Rectal smooth muscle tissue (tissue), 1 donor: Measurements from ENCODE around the gene DOCK8.

Experiments
- H3K27ac ChIP-seq: one replicate; pipeline ENCODE4 v1.7.0; 2013; ENCODE audit warnings: low read depth, low read length, inconsistent platforms
- H3K27me3 ChIP-seq: one replicate; pipeline ENCODE4 v1.7.0; 2013; ENCODE audit warnings: low read length; ENCODE audit not compliant: control insufficient read depth, insufficient read depth
- H3K36me3 ChIP-seq: one replicate; pipeline ENCODE4 v1.7.0; 2013; ENCODE audit warnings: low read length; ENCODE audit not compliant: control insufficient read depth, insufficient read depth
- H3K4me1 ChIP-seq: one replicate; pipeline ENCODE4 v1.7.0; 2013; ENCODE audit warnings: low read length; ENCODE audit not compliant: control insufficient read depth, insufficient read depth
- H3K4me3 ChIP-seq: one replicate; pipeline ENCODE4 v1.7.0; 2013; ENCODE audit warnings: low read length
- H3K9ac ChIP-seq: one replicate; pipeline ENCODE4 v1.7.0; 2013; ENCODE audit warnings: low read length

Gene DOCK8

DNA sequence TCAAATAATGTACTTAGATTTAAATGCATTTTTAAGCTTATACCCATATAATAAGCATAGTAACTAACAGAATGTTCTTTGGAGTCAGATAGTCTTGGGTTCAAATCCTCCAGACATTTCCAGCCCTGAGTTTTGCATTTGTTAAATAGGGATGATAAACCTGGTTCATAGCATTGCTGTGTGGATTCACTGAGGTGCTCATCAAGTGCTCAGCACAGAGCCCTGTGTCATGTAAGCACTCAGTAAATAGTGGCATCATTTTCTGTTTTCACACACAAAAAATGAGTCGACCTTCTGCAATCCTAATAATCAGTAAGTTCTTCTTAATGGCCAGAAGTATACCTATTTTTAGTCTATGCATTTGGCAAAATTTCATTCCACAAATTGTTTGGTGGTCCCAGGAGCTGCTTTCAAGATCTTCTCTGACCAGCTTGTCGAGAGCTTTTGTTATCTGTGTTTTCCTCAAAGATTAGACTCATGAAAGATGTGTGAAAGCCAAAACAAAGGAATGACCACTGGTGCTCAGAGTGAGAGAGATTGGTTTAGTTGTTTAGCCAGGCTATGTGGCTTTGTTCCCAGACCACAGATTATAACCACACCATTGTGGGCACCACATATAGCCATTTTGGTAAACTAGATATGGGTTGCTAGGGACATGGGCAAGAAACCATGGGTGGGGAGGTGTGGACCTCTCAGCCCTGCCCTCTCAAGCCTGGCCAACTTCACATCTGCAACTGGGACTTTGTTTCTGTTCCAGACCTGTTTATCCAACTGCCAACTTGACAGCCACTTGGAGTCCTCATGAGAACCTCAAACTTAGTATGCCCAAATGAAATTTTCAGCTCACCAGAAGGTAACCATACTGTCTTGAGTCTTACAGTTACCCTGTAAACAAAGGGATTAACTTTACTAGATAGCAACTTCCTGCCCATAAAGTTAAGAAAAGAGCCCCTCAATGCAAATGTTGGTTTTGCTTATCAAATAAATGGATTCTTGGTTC, 45.0 kb downstream of the DOCK8 start:
- Histone ChIP-seq H3K9ac (no peak overlapping the region), H3K4me1 (no peaks in the 10 kb centered on the region), H3K36me3 (no peaks in the 10 kb centered on the region), H3K27ac (no peak overlapping the region), H3K27me3 (no peaks in the 10 kb centered on the region), H3K4me3 (no peak overlapping the region)

GRCh38 chr9:264231-264630, 49.6 kb downstream of the DOCK8 start:
- H3K36me3 ChIP-seq, result no peaks in the 10 kb centered on the region
- H3K4me3 ChIP-seq, result no peak overlapping the region
- no peaks in the 10 kb centered on the region for H3K27me3 ChIP-seq
- no peak overlapping the region for H3K9ac ChIP-seq
- no peak overlapping the region for H3K27ac ChIP-seq
- no peaks in the 10 kb centered on the region for H3K4me1 ChIP-seq

DNA sequence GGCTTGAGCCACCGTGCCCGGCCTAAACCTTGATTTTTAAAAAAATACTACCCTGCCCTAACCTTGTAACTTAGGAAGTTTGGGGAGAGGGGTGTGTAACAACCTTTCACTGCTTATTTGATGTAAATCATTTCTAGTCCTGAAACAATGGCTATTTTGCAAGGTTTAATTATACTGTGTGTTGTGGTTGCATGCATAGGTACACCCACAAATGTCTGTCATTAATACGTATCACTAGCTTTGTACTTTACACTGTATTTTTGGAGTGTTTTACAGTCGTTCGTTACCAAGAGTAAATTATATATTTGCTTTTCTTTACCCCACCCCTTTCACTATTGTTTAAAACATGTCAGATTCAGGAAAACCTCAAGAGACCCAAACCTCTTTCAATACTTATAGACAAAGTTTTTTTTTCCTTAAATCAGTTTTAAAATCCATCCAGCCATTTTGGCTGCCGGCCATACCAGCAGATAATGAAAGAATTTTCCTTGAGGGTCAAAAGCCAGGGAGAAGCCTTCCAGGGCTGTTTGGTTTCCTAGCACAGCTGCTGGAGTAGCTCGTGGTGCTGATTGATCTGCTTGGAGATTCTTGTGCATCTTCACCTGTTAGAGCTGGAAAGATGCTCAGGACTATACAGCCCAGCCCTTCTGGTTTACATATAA, 50.7 kb downstream of the DOCK8 start:
- no peaks in the 10 kb centered on the region for H3K4me1 ChIP-seq
- no peak overlapping the region for H3K9ac ChIP-seq
- no peaks in the 10 kb centered on the region for H3K27me3 ChIP-seq
- H3K27ac ChIP-seq, result no peak overlapping the region
- H3K4me3 ChIP-seq, result no peak overlapping the region
- no peaks in the 10 kb centered on the region for H3K36me3 ChIP-seq

DNA sequence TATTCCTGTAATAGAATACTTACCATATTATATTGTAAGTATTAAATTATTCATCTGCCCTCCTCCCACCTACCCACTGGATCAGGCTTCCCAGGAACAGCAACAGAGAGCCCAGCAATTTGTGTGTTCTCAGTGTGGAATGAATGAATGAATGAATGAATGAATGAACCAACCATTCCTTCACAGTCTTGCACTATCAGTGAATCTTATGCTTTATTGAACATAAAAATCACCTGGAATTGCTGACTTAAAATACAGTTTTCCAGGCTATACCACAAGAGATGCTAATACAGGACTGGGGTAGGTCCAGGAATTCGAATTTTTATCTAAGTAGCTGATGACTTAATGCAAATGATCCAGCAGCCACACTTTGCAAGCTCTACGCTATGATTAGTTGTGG, 51.6 kb downstream of the DOCK8 start:
- no peaks in the 10 kb centered on the region for H3K4me1 ChIP-seq
- H3K27me3 ChIP-seq, result no peaks in the 10 kb centered on the region
- H3K36me3 ChIP-seq, result no peaks in the 10 kb centered on the region
- no peak overlapping the region for H3K4me3 ChIP-seq
- H3K27ac ChIP-seq, result no peak overlapping the region
- H3K9ac ChIP-seq, result no peak overlapping the region

DNA sequence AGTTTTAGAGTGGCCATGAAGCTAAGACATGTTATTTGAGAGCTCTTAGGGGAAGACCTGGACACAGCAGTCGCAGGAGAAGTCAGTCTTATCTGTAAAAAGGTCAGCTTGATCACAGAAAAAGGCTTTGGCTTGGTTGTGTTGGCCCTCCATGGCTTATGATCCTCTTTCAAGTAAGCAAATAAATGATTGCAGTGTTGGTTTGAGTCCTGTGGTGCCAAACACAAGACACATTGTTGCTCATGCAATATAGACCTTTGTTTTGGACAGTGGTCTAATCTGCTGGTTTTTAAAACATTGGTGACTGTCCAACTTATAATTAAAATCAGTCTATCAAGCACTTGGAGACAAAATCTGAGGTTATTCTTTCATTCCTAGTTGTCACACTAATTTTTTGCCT, 54.0 kb downstream of the DOCK8 start:
- Histone ChIP-seq H3K36me3 (no peaks in the 10 kb centered on the region), H3K4me3 (no peak overlapping the region), H3K27ac (no peak overlapping the region), H3K9ac (no peak overlapping the region), H3K27me3 (no peaks in the 10 kb centered on the region), H3K4me1 (no peaks in the 10 kb centered on the region)

DNA sequence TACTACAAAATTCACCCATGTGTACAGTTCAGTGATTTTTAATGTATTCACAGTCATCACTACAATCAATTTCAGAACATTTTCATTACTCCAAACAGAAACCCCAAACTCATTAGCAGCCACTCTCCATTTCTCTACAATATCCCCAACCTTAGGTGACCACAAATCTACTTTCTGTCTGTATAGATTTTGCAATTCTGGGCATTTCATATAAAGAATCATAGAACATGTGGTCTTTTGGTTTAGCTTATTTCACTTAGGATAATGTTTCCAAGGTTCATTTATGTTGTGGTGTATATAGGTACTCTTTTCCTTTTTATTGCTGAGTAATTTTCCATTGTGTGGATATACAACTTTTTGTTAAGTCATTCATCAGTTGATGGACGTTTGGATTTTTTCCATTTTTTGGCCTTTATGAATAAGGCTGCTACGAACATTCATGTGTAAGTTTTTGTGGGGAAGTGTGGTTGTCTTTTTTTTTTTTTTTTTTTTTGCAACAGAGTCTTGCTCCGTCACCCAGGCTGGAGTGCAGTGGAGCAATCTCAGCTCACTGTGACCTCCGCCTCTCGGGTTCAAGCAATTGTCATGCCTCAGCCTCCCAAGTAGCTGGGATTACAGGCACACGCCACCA, 54.5 kb downstream of the DOCK8 start:
- Histone ChIP-seq H3K27ac (no peak overlapping the region), H3K9ac (no peak overlapping the region), H3K4me3 (no peak overlapping the region), H3K4me1 (no peaks in the 10 kb centered on the region), H3K36me3 (no peaks in the 10 kb centered on the region), H3K27me3 (no peaks in the 10 kb centered on the region)

DNA sequence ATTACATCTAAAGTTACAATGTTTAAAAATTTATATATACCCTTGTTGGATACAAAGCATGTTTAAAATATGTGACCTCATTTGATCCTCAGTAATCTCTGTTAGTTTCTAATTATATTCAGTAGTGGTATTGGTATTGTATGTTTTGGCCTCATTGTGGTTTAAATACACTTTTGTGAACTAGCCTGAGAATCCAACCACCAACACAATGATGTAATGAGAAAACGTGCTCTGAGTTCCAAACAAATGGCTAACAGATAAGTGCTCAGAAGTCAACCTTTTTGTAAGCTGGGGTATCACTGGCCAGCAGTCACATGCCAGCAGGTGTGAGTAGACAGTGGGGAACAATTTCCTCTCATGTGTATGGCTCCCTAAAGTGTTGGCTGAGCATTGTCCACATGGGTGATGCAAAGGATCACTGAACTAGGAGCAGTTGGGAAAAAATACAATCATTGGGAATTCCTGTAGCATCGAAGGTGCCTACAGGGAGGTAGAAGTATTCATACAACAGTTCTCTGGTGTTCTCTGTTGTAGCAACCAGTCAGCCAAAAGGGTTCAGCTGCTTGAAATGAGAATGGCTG, 56.1 kb downstream of the DOCK8 start:
- no peak overlapping the region for H3K9ac ChIP-seq
- no peaks in the 10 kb centered on the region for H3K27me3 ChIP-seq
- H3K36me3 ChIP-seq, result no peaks in the 10 kb centered on the region
- H3K27ac ChIP-seq, result no peak overlapping the region
- H3K4me3 ChIP-seq, result no peak overlapping the region
- H3K4me1 ChIP-seq, result no peaks in the 10 kb centered on the region

DNA sequence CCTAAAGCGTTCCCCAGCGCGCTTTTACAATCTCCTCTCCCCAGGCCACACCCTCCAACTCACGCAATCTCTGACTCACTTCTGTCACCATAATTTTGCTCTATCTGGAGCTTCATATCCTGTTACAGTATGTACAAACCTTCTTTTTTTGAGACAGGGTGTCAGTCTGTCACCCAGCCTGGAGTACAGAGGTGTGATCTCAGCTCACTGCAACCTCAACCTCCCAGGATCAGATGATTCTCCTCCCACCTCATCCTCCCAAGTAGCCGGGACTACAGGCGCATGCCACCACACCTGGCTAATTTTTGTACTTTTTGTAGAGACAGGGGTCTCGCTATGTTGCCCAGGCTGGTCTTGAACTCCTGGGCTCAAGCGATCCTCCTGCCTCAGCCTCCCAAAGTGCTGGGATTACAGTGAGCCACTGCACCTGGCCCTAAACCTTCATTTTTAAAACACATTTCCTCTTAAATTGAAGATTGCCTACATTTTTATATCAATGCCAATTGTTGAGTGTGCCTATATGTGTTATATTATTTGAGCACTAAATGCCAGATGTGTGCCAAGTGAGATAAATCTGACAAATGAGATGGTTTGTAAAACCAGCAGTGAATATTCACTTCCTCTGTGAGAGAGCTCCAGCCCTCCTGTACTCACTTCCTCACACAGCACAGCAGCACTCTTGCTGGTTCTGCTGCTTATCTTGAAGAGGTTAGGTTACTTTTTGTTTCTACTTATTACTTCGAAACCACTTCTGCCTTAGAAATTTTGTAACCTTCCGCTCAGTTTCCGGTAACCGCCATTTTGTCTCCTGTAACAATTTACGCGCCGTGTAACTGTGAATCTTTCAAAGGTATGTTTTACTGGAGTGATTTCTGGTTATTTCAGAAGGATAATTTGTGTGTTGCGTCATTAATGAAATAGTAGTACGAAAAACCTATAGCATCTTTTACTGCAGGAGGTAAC, 57.9 kb downstream of the DOCK8 start:
- Histone ChIP-seq H3K4me1 (no peaks in the 10 kb centered on the region), H3K9ac (no peak overlapping the region)

DNA sequence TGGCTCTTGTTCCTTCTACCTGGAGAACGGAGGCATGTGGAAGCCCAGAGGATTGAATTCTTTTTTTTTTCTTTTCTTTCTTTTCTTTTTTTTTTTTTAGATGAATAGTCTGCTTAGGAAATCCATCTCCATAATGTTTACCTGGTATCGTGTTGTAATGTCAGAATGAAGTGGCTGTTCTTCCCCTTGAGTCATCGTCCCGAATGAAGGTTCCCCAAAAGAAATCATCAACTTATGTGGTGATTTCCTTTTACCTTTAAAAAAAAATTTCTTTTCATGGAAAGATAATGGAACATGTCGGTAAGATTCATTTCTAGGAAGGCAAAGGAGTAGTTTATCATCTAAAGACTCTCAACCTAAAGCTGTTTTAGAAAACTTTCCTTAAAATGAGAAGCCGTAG, 59.7 kb downstream of the DOCK8 start:
- Histone ChIP-seq H3K27ac (no peak overlapping the region), H3K4me3 (peak overlapping the region; percentile 28), H3K9ac (no peak overlapping the region), H3K27me3 (no peaks in the 10 kb centered on the region), H3K4me1 (no peaks in the 10 kb centered on the region), H3K36me3 (no peaks in the 10 kb centered on the region)

More for the DNA sequence above, 57.9 kb downstream of the DOCK8 start:
- no peaks in the 10 kb centered on the region for H3K36me3 ChIP-seq
- no peak overlapping the region for H3K4me3 ChIP-seq
- no peak overlapping the region for H3K27ac ChIP-seq
- H3K27me3 ChIP-seq, result no peaks in the 10 kb centered on the region

DNA sequence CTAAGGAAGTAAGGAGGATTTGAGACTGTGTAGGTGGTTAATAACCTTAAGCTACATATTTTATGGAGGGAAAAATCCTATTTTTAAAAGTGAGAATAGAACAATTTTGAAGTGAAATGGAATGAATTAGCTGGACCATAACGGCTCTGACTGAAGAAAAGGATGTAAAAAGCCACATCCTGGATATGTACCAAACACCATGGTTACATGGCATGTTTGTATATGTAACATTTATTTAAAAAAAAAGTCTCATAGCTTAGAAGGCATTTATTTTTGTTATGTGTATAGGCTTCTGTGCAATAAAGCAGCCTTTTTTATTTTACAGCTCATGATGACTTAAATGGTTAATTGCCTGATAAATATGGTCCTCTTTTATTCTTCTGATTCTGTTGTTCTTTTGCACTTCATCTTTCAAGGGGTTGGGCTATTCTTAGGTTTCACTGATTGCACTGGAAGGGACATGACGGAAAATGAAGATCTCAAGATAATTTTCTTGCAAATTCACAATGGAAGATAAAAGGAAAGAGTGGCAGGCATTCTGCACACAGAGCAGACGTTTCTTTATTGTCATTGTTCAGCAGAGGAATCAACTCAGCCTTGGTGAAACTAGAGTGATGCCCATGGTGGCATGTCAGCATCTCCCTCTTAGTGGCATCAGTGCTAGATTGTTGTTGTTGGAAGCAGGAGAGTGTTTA, 63.1 kb downstream of the DOCK8 start:
- Histone ChIP-seq H3K4me3 (no peak overlapping the region), H3K9ac (no peak overlapping the region), H3K36me3 (no peaks in the 10 kb centered on the region), H3K27me3 (no peaks in the 10 kb centered on the region), H3K4me1 (no peaks in the 10 kb centered on the region), H3K27ac (no peak overlapping the region)

DNA sequence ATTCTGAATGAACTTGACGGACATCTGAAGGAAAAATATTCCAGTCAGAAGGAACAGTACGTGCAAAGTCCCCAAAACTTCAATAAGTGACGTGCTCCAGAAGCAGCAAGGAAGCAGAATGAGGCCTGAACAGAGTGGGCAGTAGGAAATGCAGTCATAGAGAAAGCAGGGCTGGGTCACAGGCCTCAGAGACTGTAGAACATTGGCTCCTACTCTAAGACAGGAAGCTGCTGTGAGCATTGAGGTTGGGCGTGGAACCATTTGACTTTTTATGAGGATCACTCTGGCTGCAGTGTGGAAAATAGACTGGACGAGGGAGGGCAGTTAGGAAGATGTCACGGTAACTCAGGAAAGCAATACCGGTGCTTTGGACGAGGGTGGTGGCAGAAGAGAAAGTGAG, 64.0 kb downstream of the DOCK8 start:
- no peaks in the 10 kb centered on the region for H3K4me1 ChIP-seq
- no peak overlapping the region for H3K9ac ChIP-seq
- no peak overlapping the region for H3K4me3 ChIP-seq
- H3K36me3 ChIP-seq, result no peaks in the 10 kb centered on the region
- H3K27ac ChIP-seq, result no peak overlapping the region
- no peaks in the 10 kb centered on the region for H3K27me3 ChIP-seq
